TTC549 (cell line): ENCODE data around the gene SOST.

ENCODE experiments used
- FAIRE-seq: peaks from 2 replicates; lab custom pipeline; 2012; peaks lifted over from hg19 to GRCh38; lab: Jason Lieb, UNC

Gene SOST

DNA sequence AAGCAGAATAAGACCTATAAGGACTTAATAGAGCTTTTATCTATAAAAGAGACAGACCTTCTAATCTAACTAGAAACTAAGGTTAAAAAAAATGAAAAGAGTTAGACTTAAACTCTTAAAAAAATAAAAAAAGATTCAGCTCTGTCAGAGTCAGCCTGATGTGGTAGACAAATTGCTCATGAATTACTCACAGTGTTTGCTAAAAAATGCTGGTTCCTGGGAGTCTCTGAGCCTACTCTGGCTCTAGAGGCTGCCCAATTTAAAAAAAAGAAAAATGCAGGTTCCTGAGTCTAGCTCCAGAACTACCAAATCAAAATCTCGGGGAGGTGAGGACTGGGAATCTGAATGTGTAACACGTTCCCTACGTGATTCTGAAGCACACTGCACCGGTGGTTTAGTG lies 18.1 kb downstream of the SOST start:
- FAIRE-seq: no peak

DNA sequence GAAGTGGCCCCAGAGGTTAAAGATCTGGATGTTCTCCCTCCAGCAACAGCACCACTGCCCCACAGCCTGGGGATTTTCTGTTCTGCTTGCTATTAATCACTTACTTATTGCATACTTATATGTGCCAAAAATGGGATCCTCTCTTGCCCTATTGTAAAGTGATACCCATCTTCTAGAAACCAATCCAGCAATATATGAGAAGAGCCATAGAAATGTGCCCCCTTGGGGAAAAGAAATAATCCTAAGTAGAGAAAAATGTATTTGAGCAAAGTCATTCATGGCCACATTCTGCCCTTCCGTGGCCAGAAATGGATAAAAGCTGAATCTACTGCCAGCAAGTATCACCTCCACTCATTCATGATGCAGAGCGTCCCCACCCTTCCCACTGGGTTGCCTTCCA lies 20.9 kb downstream of the SOST start:
- no peak for FAIRE-seq

DNA sequence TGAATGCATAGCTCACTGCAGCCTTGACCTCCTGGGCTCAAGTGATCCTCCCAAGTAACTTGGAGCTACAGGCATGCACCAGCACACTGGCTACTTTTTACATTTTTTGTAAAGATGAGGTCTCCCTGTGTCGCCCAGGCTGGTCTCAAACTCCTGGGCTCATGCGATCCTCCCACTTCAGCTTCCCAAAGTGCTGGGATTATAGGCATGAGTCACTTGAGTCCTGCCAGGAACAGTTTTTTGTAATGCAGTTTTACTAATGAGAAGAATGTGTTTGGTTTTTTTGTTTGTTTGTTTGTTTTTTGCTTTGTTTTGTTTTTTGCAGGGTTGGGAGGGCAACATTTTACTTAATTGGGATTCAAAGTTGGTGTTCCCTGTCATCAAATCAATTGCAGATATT lies 22.2 kb downstream of the SOST start:
- no peak for FAIRE-seq

DNA sequence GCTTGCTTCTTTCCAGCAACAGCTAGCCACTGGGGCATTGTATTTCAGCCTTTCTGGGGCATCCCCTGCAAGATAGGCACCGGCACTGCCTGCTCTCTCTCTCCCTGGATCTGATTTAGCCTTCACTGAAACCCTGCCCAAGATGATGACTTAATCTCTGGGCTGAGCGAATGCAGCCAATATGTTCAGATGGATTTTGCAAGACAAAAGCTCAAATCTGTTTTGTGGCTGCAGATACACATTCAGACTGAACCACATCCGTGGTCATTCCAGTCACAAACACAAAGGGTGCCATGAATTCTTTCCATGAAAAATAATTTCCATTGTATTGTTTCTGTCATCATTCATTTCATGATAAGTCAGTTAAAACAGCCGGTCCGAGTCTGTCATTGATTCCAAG lies 24.2 kb downstream of the SOST start:
- FAIRE-seq: no peak

DNA sequence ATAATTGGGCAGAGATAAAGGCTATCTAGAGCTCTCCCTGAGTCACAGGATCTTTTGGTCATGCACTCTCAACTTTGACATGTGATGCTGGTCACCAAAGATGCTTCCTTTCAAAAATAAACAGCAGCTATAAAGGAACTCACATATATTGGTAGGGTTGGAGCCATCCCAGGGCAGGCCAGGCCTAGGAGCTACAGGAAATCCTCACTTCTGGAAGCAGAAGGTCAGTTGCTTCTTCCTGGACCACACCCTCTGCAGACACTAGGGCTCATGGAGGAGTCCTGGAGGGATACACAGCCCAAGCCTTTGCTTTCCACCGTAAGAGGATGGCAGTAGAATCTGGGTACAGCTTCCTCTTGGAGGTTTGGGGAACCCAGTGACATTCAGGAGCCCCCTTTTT lies 24.6 kb downstream of the SOST start:
- FAIRE-seq: no peak

DNA sequence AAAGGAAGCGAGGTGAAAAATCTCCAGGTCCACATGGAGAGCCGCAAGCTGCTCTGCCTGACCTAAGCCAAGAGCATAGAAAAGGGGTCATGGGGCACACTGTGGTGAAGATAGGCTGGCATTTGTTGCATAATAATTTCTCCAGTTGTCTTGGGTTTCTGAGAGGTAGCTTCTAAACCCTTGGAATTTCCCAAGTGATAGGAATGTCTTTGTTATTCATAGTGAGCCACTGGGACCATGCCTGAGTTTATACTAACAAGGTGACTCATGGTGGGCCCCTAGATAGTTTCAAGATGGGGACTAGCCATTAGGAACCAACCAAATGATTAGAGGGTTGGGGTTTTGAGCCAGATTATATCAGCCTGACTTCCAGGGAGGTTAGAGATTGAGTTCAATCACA lies 25.6 kb downstream of the SOST start:
- no peak for FAIRE-seq

DNA sequence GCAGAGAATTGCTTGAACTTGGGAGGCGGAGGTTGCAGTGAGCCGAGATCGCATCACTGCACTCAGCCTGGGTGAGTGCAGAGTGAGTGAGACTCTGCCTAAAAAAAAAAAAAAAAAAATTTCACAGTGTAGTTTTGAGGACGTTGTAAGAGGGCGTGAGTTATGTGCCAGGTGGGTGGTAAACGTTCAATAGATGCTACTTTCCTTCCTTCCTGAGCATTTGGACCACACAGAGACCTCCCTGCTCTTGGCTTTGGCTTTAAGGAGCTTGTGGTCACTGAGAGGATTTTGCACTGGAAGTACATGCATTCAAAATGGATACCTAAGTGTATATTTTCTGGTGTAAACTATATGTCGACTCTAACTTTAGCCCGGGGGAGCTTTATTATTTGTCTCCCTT lies 30.5 kb downstream of the SOST start:
- no peak for FAIRE-seq

GRCh38 chr17:43723697-43724359 lies 34.8 kb downstream of the SOST start:
- FAIRE-seq: no peak

- FAIRE-seq: no peak
These were observed 35.5 kb downstream of the SOST start for GRCh38 chr17:43722870-43723665.

DNA sequence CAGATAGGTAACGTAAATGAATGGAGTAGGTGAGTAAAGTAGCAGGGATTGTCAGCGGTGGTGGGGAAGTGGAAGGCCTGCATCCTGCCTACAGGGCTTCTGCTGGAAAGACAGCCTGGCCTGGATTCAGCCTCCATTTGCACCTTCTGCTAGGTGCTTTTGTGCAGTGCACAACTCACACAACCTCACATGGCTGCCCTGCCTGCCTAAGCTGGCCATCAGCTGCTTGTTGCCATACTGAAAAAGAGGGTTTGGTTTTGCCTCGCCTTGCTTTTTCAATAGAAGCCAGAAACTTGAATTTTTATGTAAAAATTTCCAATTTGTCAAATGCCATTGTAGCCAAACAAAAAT lies 36.3 kb downstream of the SOST start:
- FAIRE-seq: no peak

GRCh38 chr17:43721537-43722268 lies 36.9 kb downstream of the SOST start:
- FAIRE-seq: no peak

- FAIRE-seq: no peak
These were observed 38.1 kb downstream of the SOST start for GRCh38 chr17:43720311-43721060.

- no peak for FAIRE-seq
These were observed 39.0 kb downstream of the SOST start for GRCh38 chr17:43719578-43719977.

- FAIRE-seq: peak; percentile 49
These were observed 40.0 kb downstream of the SOST start for GRCh38 chr17:43718544-43718943.

DNA sequence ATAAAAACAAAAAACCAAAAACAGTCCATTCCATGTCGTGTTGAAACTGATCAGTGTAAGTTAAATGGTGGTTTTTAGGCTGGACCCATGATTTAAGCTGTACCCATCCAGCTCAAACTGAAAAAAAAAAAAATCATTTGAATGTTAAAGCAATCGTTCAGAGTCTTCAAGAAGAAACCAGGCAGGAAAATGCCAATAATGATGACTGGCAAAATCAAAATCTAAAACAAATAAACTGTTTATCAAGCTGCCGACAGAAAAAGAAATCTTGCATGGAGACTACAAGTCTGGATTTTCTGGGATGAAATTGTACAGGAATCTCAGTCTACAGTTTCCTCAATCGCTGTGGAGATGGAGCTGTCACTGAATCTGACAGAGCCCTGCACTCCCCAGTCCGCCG lies 40.7 kb downstream of the SOST start:
- peak; percentile 82 for FAIRE-seq

DNA sequence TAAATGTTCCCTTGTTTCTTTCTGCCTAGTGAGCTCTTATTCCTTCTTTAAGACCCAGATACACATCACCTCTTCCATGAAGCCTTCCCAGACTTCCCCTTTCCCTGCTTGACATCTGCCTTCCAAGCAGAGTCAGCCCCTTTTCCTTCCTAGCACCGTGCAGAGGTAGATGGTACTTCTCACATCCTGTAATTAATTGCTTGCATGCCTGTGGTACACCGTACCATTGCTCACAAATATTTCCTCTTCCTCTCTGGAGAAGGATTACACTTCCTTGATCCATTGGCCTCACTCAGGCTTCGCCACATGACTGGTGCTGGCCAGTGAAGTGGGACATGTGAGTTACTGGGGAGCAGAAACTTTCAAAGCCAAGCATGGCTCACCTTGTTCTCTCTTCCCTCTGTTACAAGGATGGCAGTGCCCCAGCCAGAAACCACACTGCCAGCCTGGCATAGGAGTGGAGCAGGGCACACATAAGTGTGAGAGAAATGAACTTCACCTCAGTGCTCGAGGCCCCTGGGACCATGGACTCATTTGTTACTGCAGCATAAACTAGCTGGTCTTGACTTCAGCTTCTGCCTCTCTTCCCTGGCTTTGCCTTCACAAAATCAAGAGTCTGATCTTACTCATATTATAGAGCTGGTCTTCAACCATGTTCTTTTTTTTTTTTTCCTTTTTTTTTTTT lies 44.0 kb downstream of the SOST start:
- FAIRE-seq: no peak

- no peak for FAIRE-seq
These were observed 45.0 kb downstream of the SOST start for GRCh38 chr17:43713494-43714162.

DNA sequence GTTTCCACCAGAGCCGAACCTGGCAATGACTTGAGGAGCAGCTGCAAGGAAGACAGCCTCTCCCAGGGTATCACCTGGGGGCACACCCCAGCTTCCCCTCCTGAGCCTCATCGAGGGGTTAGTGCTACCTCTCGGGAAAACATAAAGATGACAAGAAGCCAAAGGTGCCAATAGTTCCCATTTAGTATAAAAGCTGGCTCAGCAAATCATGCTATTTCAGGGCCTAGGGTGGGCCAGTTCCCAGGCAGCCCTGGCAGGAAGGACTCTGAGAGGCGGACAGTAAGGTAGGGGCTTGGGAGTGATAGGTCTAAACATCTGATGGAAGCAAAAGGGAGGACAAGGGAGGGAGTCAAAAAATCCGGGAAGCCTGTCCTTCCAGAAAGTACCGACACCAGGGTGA lies 46.2 kb downstream of the SOST start:
- no peak for FAIRE-seq

- FAIRE-seq: no peak
These were observed 48.5 kb downstream of the SOST start for GRCh38 chr17:43710101-43710500.

DNA sequence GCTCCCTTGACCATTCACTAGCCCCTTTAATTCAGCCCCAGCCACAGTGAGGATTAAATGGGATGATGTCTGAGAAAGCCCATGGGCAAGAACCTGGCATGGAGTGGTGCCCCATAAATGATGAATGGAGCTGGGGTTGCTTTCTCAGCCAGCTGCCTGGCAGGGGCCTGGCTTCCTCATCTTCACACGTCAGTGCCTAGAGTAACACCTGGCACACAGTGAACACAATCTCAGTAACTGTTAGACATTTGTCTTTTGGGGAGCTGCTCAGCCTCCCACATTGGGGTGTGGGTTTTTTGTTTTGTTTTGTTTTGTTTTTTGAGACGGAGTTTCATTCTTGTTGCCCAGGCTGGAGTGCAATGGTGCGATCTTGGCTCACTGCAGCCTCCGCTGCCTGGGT lies 49.4 kb downstream of the SOST start:
- no peak for FAIRE-seq

DNA sequence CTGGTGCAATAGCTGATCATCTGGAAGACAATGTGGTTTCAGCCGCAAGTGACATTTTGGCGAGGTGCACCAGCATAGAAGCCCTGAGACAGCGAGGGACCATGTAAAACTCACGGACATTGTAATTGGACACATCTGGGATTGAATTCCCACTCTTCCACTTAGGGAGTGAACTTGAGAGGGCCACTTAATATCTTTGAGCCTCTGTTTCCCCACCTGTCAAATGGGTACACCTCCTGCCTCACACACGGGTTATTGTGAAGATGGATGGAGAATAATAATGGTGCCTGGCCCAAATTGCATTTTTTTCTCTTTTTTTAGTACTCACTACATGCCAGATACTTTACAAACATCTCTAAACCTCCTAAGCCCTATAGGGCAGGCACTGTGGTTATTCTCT lies 51.4 kb downstream of the SOST start:
- no peak for FAIRE-seq

DNA sequence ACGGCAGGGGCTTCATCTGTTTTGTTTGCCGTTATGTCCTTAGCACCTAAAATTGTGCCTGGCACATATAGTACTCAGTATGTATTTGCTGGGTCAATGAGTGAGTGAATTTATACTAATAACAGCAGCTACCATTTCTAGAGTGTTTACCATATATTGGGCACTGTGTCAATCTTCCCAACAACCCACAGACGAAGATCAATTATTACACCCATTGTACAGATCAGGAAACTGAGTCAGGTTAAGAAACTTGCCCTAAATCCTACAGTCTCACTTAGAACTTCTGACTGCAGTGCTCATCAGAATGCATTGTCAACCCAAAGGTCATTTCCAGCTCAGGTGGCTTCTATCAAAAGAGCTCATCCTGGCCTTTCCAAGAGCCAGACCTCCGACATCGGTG lies 52.4 kb downstream of the SOST start:
- FAIRE-seq: no peak
